WERI-Rb-1 (cell line): ENCODE data around the gene KIAA0232.

Experiments
- DNase-seq: peaks from one replicate; pipeline ENCODE4 v3.0.0-alpha.2; 2020
- H3K27ac ChIP-seq: fragments of 250-450 bp; sonication (Bioruptor Pico); 2 replicates; pipeline ENCODE4 v1.5.1; 2020; ENCODE audit warnings: mild to moderate bottlenecking, moderate library complexity
- H3K27me3 ChIP-seq: fragments of 250-450 bp; sonication (Bioruptor Pico); 2 replicates; pipeline ENCODE4 v1.5.1; 2021; ENCODE audit warnings: mild to moderate bottlenecking, low read depth, moderate library complexity; ENCODE audit not compliant: insufficient read depth, severe bottlenecking
- H3K36me3 ChIP-seq: fragments of 250-450 bp; sonication (Bioruptor Pico); 2 replicates; pipeline ENCODE4 v1.5.1; 2020; ENCODE audit warnings: mild to moderate bottlenecking, moderate library complexity
- H3K4me3 ChIP-seq: 2 replicates; pipeline ENCODE4 v1.5.1; 2011; ENCODE audit warnings: low read depth, mild to moderate bottlenecking, control low read depth, low read length
- H3K9me3 ChIP-seq: fragments of 250-450 bp; sonication (Bioruptor Pico); 2 replicates; pipeline ENCODE4 v1.5.1; 2021; ENCODE audit warnings: mild to moderate bottlenecking, moderate library complexity; ENCODE audit not compliant: severe bottlenecking
- CTCF ChIP-seq: IDR thresholded peaks from 2 replicates; pipeline ENCODE4 v1.5.1; 2011; ENCODE audit warnings: low read depth, mild to moderate bottlenecking, control low read depth, inconsistent platforms, low read length

Gene KIAA0232

GRCh38 chr4:6848717-6849305, 66.3 kb downstream of the KIAA0232 start:
- Histone ChIP-seq H3K9me3 (no peaks in the 10 kb centered on the region), H3K4me3 (no peak overlapping the region), H3K27me3 (no peaks in the 10 kb centered on the region), H3K36me3 (peaks cover 73% of the 10 kb centered on the region), H3K27ac (peak overlapping the region; percentile 31)
- TF ChIP-seq CTCF, result no peak
- DNase-seq, result peak; percentile 52

- H3K27me3 ChIP-seq, result no peaks in the 10 kb centered on the region
- no peak for DNase-seq
- H3K4me3 ChIP-seq, result no peak overlapping the region
- H3K27ac ChIP-seq, result no peak overlapping the region; the same call in 1 of the 2 replicates
- H3K9me3 ChIP-seq, result no peaks in the 10 kb centered on the region
- TF ChIP-seq CTCF, result no peak
- H3K36me3 ChIP-seq, result peaks cover 65% of the 10 kb centered on the region
Observed at GRCh38 chr4:6849691-6850090, 67.2 kb downstream of the KIAA0232 start.

GRCh38 chr4:6851431-6851830, 68.9 kb downstream of the KIAA0232 start:
- TF ChIP-seq CTCF, result no peak
- H3K4me3 ChIP-seq, result no peak overlapping the region
- DNase-seq, result no peak
- no peaks in the 10 kb centered on the region for H3K27me3 ChIP-seq
- peaks cover 56% of the 10 kb centered on the region for H3K36me3 ChIP-seq
- H3K27ac ChIP-seq, result no peak overlapping the region
- no peaks in the 10 kb centered on the region for H3K9me3 ChIP-seq

GRCh38 chr4:6851962-6852361, 69.4 kb downstream of the KIAA0232 start:
- Histone ChIP-seq H3K4me3 (no peak overlapping the region), H3K27ac (no peak overlapping the region), H3K36me3 (peaks cover 52% of the 10 kb centered on the region), H3K27me3 (no peaks in the 10 kb centered on the region), H3K9me3 (no peaks in the 10 kb centered on the region)
- no peak for DNase-seq
- TF ChIP-seq CTCF, result no peak

- no peak overlapping the region for H3K4me3 ChIP-seq
- peaks cover 53% of the 10 kb centered on the region for H3K36me3 ChIP-seq
- H3K27ac ChIP-seq, result no peak overlapping the region
- DNase-seq, result no peak
- no peaks in the 10 kb centered on the region for H3K9me3 ChIP-seq
- no peaks in the 10 kb centered on the region for H3K27me3 ChIP-seq
- no peak for TF ChIP-seq CTCF
Observed at GRCh38 chr4:6852582-6852981, 70.1 kb downstream of the KIAA0232 start.
